Fibroblast of mammary gland (primary cell): ENCODE measurements around the gene GAPDHS.

Experiments
- DNase-seq: peaks from one replicate; pipeline ENCODE4 v3.0.0-alpha.2; 2010; ENCODE audit warnings: low read depth
- H3K4me3 ChIP-seq: 2 replicates; pipeline ENCODE4 v1.5.1; 2011; ENCODE audit warnings: low read depth, mild to moderate bottlenecking, low read length, moderate library complexity; ENCODE audit not compliant: control insufficient read depth
- TF ChIP-seq, protein P1 (sequence below): conservative IDR thresholded peaks from 2 replicates; pipeline ENCODE4 v1.5.1; 2011; ENCODE audit warnings: low read depth, low read length, inconsistent platforms; ENCODE audit not compliant: control insufficient read depth, insufficient read depth

GAPDHS gene

DNA sequence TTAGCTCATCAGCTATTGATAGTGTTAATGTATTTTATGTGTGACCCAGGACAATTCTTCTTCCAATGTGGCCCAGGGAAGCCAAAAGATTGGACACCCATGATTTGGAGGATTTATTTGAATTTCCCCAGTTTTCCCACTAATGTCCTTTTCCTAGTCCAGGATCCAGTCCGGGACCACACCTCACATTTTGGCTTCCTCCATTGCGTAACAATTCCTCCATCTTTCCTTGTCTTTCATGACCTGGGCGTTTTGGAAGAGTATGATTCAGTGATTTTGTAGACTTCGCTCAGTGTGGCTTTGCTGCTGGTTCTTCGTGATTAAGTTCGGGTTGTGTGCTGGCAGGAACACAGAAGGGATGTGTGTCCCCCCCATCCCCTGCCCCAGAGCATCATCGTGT is 33.5 kb downstream of the GAPDHS start:
- TF ChIP-seq, protein P1, sequence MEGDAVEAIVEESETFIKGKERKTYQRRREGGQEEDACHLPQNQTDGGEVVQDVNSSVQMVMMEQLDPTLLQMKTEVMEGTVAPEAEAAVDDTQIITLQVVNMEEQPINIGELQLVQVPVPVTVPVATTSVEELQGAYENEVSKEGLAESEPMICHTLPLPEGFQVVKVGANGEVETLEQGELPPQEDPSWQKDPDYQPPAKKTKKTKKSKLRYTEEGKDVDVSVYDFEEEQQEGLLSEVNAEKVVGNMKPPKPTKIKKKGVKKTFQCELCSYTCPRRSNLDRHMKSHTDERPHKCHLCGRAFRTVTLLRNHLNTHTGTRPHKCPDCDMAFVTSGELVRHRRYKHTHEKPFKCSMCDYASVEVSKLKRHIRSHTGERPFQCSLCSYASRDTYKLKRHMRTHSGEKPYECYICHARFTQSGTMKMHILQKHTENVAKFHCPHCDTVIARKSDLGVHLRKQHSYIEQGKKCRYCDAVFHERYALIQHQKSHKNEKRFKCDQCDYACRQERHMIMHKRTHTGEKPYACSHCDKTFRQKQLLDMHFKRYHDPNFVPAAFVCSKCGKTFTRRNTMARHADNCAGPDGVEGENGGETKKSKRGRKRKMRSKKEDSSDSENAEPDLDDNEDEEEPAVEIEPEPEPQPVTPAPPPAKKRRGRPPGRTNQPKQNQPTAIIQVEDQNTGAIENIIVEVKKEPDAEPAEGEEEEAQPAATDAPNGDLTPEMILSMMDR, result no peak
- no peak overlapping the region for H3K4me3 ChIP-seq
- no peak for DNase-seq

DNA sequence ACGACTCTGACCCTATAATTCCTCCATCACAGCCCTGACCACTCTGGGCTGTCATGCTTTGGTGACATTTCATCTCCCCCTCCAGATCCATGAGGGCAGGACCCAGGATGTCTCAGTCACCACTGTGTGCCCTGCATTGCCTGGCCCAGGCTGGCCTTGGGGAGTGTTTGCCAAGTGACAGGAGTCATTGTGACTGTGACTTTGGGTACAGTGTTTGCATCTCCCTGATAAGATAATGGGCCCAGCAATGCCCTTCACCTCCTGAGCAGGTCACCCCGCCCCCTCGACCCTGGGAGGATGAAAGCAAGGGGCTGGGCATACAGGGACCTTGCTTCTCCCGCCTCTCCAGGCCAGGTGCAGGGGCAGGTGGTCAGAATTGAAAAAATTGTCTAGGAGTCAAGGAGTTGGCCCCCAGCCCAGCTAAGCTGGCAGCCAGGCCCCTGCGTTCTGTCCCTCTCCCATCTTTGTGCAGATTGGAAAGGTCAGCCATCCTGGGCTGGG is 36.1 kb downstream of the GAPDHS start:
- DNase-seq, result no peak
- TF ChIP-seq, protein P1, result no peak

DNA sequence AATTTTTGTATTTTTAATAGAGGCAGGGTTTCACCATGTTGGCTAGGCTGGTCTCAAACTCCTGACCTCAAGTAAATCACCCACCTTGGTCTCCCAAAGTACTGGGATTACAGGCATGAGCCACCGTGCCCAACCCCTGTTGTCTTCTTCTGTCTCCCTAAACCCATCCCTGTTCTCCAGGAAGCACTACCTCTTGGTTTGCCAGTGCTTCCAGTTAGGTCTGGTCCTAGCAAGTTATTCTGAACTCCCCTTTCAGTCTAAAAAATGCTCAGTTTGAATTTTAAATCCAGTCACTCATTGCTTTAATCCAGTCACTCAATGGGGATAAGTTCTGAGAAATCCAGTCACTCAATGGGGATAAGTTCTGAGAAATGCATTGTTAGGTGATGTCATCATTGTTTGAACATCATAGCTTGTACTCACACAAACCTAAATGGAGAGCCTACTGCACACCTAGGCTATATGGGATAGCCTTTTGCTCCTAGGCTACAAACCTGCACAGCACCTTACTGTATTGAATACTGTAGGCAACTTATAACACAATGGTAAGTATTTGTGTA is 38.2 kb downstream of the GAPDHS start:
- no peak overlapping the region for H3K4me3 ChIP-seq
- DNase-seq, result no peak
- TF ChIP-seq, protein P1, result no peak

More for the DNA sequence above, 36.1 kb downstream of the GAPDHS start:
- H3K4me3 ChIP-seq, result no peak overlapping the region

GRCh38 chr19:35577918-35578317 is 44.7 kb downstream of the GAPDHS start:
- DNase-seq, result no peak
- TF ChIP-seq, protein P1, result no peak
- H3K4me3 ChIP-seq, result no peak overlapping the region

DNA sequence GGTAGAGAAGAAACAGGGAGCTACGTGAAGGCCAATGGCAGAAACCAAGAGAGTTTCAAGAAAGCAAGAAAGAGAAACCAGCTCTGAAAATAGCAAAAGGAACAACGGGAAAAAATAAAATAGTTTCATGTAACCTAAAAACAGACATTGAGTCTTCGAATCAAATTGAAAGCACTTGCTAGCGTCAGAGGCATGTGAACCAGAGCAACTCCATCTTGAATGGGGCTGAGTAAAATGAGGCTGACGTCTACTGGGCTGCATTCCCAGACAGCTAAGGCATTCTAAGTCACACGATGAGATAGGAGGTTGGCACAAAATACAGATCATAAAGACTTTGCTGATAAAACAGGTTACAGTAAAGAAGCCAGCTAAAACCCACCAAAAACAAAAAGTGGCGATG is 45.5 kb downstream of the GAPDHS start:
- H3K4me3 ChIP-seq, result no peak overlapping the region
- DNase-seq, result no peak
- TF ChIP-seq, protein P1, result no peak

DNA sequence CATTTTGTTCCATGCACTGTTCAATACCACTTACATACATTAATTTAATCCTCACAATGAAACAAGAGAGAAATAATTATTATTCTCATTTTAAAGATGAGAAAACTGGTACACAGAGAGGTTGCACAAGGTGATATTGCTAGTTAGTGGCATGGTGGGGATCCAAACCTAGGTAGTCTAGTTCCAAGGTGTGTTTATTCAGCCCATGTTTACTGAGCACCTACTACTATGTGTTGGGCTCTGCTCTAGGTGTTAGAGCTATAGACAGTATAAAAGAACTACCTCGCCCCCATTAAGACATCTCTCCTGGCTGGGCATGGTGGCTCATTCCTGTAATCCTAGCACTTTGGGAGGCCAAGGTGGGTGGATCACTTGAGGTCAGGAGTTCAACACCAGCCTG is 49.5 kb downstream of the GAPDHS start:
- no peak overlapping the region for H3K4me3 ChIP-seq

More for the DNA sequence above, 49.5 kb downstream of the GAPDHS start:
- no peak for DNase-seq
- TF ChIP-seq, protein P1, result no peak
